Activated CD4-positive, CD25-positive, alpha-beta regulatory T cell treated with anti-CD3 and anti-CD28 coated beads, Interleukin-2, amount 50 U/mL, for 16 hours (primary cell): Measurements from ENCODE around the gene RTKN.
"Not testable (repeated sequence)": the region's sequence is repeated elsewhere in the genome, so short reads cannot be mapped to it uniquely, and the experiment has no call there.

Experiments
- DNase-seq: peaks from one replicate; pipeline ENCODE4 v3.0.0-alpha.2; 2020; ENCODE audit warnings: low read depth, low spot score

Gene RTKN

GRCh38 chr2:74441690-74442482 is at the start of gene RTKN:
TSS of gene RTKN (minus strand) at chr2:74441937. CDS start at chr2:74441816, 121 bp downstream.
- DNase-seq, result no peak

GRCh38 chr2:74489906-74490305 is 48.2 kb upstream of the RTKN start:
- DNase-seq, result no peak

- no peak for DNase-seq
Measured at GRCh38 chr2:74488643-74489481, 47.1 kb upstream of the RTKN start.

GRCh38 chr2:74486141-74486540 is 44.4 kb upstream of the RTKN start:
- DNase-seq, result no peak

GRCh38 chr2:74483675-74484164 is 42.0 kb upstream of the RTKN start:
- DNase-seq, result not testable (repeated sequence)

GRCh38 chr2:74482801-74483674 is 41.3 kb upstream of the RTKN start, which contains the start of the genes CCDC142 and TTC31:
TSS of gene CCDC142 (minus strand) at chr2:74482998. CDS start at chr2:74482837, 161 bp downstream.
TSS of gene TTC31 (plus strand) at chr2:74483081. CDS start at chr2:74483096, 15 bp downstream.
- DNase-seq, result peak; percentile 87

GRCh38 chr2:74481961-74482800 is 40.4 kb upstream of the RTKN start:
- DNase-seq, result peak; percentile 16

GRCh38 chr2:74481431-74481830 is 39.7 kb upstream of the RTKN start:
- no peak for DNase-seq

- no peak for DNase-seq
Measured at GRCh38 chr2:74474899-74475298, 33.2 kb upstream of the RTKN start.

- DNase-seq, result no peak
Measured at GRCh38 chr2:74474481-74474880, 32.7 kb upstream of the RTKN start.

GRCh38 chr2:74472945-74473258 is 31.2 kb upstream of the RTKN start:
- no peak for DNase-seq

- peak; percentile 93 for DNase-seq
Measured at GRCh38 chr2:74472086-74472944, 30.6 kb upstream of the RTKN start, which contains the start of gene MRPL53. TSS of gene MRPL53 (minus strand) at chr2:74472680. CDS start at chr2:74472660, 20 bp downstream.

- DNase-seq, result no peak
Measured at GRCh38 chr2:74471332-74472065, 29.8 kb upstream of the RTKN start.

GRCh38 chr2:74470742-74471141 is 29.0 kb upstream of the RTKN start:
- DNase-seq, result not testable (repeated sequence)

GRCh38 chr2:74464406-74464805 is 22.7 kb upstream of the RTKN start:
- DNase-seq, result no peak

GRCh38 chr2:74462786-74463105 is 21.0 kb upstream of the RTKN start:
- no peak for DNase-seq

- DNase-seq, result no peak
Measured at GRCh38 chr2:74462054-74462785, 20.5 kb upstream of the RTKN start.
